ENCODE results near the gene ECHDC1.
A peak's percentile ranks its signal among the peaks of the same experiment; 100 is the strongest.

ECHDC1 gene

GRCh38 chr6:127341471-127342202 lies 1.8 kb downstream of the ECHDC1 start:
- DNase-seq (ENCODE audit: low read depth) = peak; percentile 9

- DNase-seq (ENCODE audit: low read depth) = no peak
Observed at GRCh38 chr6:127340171-127340570, 3.2 kb downstream of the ECHDC1 start.

GRCh38 chr6:127338936-127339335 lies 4.5 kb downstream of the ECHDC1 start:
- no peak for DNase-seq (ENCODE audit: low read depth)

GRCh38 chr6:127332383-127332961 lies 10.9 kb downstream of the ECHDC1 start:
- DNase-seq (ENCODE audit: low read depth) = no peak

GRCh38 chr6:127331256-127331655 lies 12.2 kb downstream of the ECHDC1 start:
- DNase-seq (ENCODE audit: low read depth) = peak; percentile 41

- peak; percentile 86 for DNase-seq (ENCODE audit: low read depth)
Observed at GRCh38 chr6:127328043-127328609, 15.3 kb downstream of the ECHDC1 start.

- DNase-seq (ENCODE audit: low read depth) = no peak
Observed at GRCh38 chr6:127319686-127320085, 23.7 kb downstream of the ECHDC1 start.

- no peak for DNase-seq (ENCODE audit: low read depth)
Observed at GRCh38 chr6:127317388-127318128, 25.9 kb downstream of the ECHDC1 start.

GRCh38 chr6:127305741-127306140 lies 37.7 kb downstream of the ECHDC1 start:
- DNase-seq (ENCODE audit: low read depth) = no peak

- no peak for DNase-seq (ENCODE audit: low read depth)
Observed at GRCh38 chr6:127303917-127304316, 39.5 kb downstream of the ECHDC1 start.

GRCh38 chr6:127302728-127303660 lies 40.4 kb downstream of the ECHDC1 start:
- DNase-seq (ENCODE audit: low read depth) = peak; percentile 55

- peak; percentile 57 for DNase-seq (ENCODE audit: low read depth)
Observed at GRCh38 chr6:127301199-127301700, 42.2 kb downstream of the ECHDC1 start.

- DNase-seq (ENCODE audit: low read depth) = peak; percentile 95
Observed at GRCh38 chr6:127300411-127300810, 43.0 kb downstream of the ECHDC1 start.

- peak; percentile 69 for DNase-seq (ENCODE audit: low read depth)
Observed at GRCh38 chr6:127299522-127300240, 43.7 kb downstream of the ECHDC1 start.

GRCh38 chr6:127298475-127298874 lies 44.9 kb downstream of the ECHDC1 start:
- DNase-seq (ENCODE audit: low read depth) = no peak

GRCh38 chr6:127297502-127298070 lies 45.8 kb downstream of the ECHDC1 start:
- no peak for DNase-seq (ENCODE audit: low read depth)

- DNase-seq (ENCODE audit: low read depth) = no peak
Observed at GRCh38 chr6:127291495-127291894, 51.9 kb downstream of the ECHDC1 start.

GRCh38 chr6:127290391-127291265 lies 52.8 kb downstream of the ECHDC1 start:
- DNase-seq (ENCODE audit: low read depth) = no peak

- no peak for DNase-seq (ENCODE audit: low read depth)
Observed at GRCh38 chr6:127289934-127290333, 53.5 kb downstream of the ECHDC1 start.
